ENCODE results near the gene PDHA2.
A peak's percentile ranks its signal among the peaks of the same experiment; 100 is the strongest.

The PDHA2 gene

GRCh38 chr4:95839891-95840290, at the start of gene PDHA2:
Gene PDHA2 (plus strand): TSS chr4:95840093. CDS start chr4:95840151, 58 bp downstream.
- no peak for TF ChIP-seq EZH2 (IDR thresholded peaks at IDR 0.05)
- TF ChIP-seq FOXP2 (optimal IDR thresholded peaks at IDR 0.05; ENCODE audit: control extremely low read depth, extremely low read length, insufficient read depth) = no peak
- TF ChIP-seq POLR2AphosphoS5 (IDR thresholded peaks at IDR 0.05; ENCODE audit: borderline replicate concordance, low read depth, low read length) = no peak
- Histone ChIP-seq H3K36me3 (ENCODE audit: insufficient read depth, low read length) (no peaks in the 10 kb centered on the region), H3K27ac (no peak within 1 kb of the TSS), H3K9ac (ENCODE audit: insufficient read length) (no peak within 1 kb of the TSS), H3K9me3 (ENCODE audit: low read depth, low read length) (no peaks in the 10 kb centered on the region), H3K4me3 (no peak within 1 kb of the TSS)
- no peak for DNase-seq (ENCODE audit: low read depth, low spot score)

GRCh38 chr4:95798003-95798402, 41.9 kb upstream of the PDHA2 start:
- Histone ChIP-seq H3K4me3 (no peak overlapping the region), H3K9ac (ENCODE audit: insufficient read length) (no peak overlapping the region), H3K9me3 (ENCODE audit: low read depth, low read length) (no peaks in the 10 kb centered on the region), H3K27ac (no peak overlapping the region), H3K36me3 (ENCODE audit: insufficient read depth, low read length) (no peaks in the 10 kb centered on the region)
- no peak for DNase-seq (ENCODE audit: low read depth, low spot score)
- TF ChIP-seq POLR2AphosphoS5 (IDR thresholded peaks at IDR 0.05; ENCODE audit: borderline replicate concordance, low read depth, low read length) (no peak), FOXP2 (optimal IDR thresholded peaks at IDR 0.05; ENCODE audit: control extremely low read depth, extremely low read length, insufficient read depth) (no peak), EZH2 (IDR thresholded peaks at IDR 0.05) (no peak)

GRCh38 chr4:95798727-95799126, 41.2 kb upstream of the PDHA2 start:
- TF ChIP-seq EZH2 (IDR thresholded peaks at IDR 0.05) (no peak), FOXP2 (optimal IDR thresholded peaks at IDR 0.05; ENCODE audit: control extremely low read depth, extremely low read length, insufficient read depth) (no peak), POLR2AphosphoS5 (IDR thresholded peaks at IDR 0.05; ENCODE audit: borderline replicate concordance, low read depth, low read length) (no peak)
- Histone ChIP-seq H3K9ac (ENCODE audit: insufficient read length) (no peak overlapping the region), H3K36me3 (ENCODE audit: insufficient read depth, low read length) (no peaks in the 10 kb centered on the region), H3K9me3 (ENCODE audit: low read depth, low read length) (no peaks in the 10 kb centered on the region), H3K27ac (no peak overlapping the region), H3K4me3 (no peak overlapping the region)
- DNase-seq (ENCODE audit: low read depth, low spot score) = no peak

- no peak overlapping the region for H3K4me3 ChIP-seq
- no peak for DNase-seq (ENCODE audit: low read depth, low spot score)
- H3K27ac ChIP-seq = no peak overlapping the region
- no peaks in the 10 kb centered on the region for H3K36me3 ChIP-seq (ENCODE audit: insufficient read depth, low read length)
- TF ChIP-seq FOXP2 (optimal IDR thresholded peaks at IDR 0.05; ENCODE audit: control extremely low read depth, extremely low read length, insufficient read depth) (no peak), EZH2 (IDR thresholded peaks at IDR 0.05) (no peak), POLR2AphosphoS5 (IDR thresholded peaks at IDR 0.05; ENCODE audit: borderline replicate concordance, low read depth, low read length) (no peak)
- no peak overlapping the region for H3K9ac ChIP-seq (ENCODE audit: insufficient read length)
- no peaks in the 10 kb centered on the region for H3K9me3 ChIP-seq (ENCODE audit: low read depth, low read length)
Measured at GRCh38 chr4:95821867-95822266, 18.0 kb upstream of the PDHA2 start.

GRCh38 chr4:95825546-95825945, 14.3 kb upstream of the PDHA2 start:
- Histone ChIP-seq H3K4me3 (peak overlapping the region; percentile 56), H3K9me3 (ENCODE audit: low read depth, low read length) (no peaks in the 10 kb centered on the region), H3K36me3 (ENCODE audit: insufficient read depth, low read length) (no peaks in the 10 kb centered on the region), H3K9ac (ENCODE audit: insufficient read length) (no peak overlapping the region), H3K27ac (no peak overlapping the region; the same call in 1 of the 2 replicates)
- DNase-seq (ENCODE audit: low read depth, low spot score) = peak; percentile 70
- TF ChIP-seq FOXP2 (optimal IDR thresholded peaks at IDR 0.05; ENCODE audit: control extremely low read depth, extremely low read length, insufficient read depth) (no peak), POLR2AphosphoS5 (IDR thresholded peaks at IDR 0.05; ENCODE audit: borderline replicate concordance, low read depth, low read length) (peak; percentile 12; the same call in 1 of the 2 replicates), EZH2 (IDR thresholded peaks at IDR 0.05) (no peak)

- Histone ChIP-seq H3K9ac (ENCODE audit: insufficient read length) (no peak overlapping the region), H3K9me3 (ENCODE audit: low read depth, low read length) (no peaks in the 10 kb centered on the region), H3K4me3 (no peak overlapping the region), H3K27ac (no peak overlapping the region), H3K36me3 (ENCODE audit: insufficient read depth, low read length) (no peaks in the 10 kb centered on the region)
- DNase-seq (ENCODE audit: low read depth, low spot score) = no peak
- no peak for TF ChIP-seq EZH2 (IDR thresholded peaks at IDR 0.05)
- no peak for TF ChIP-seq FOXP2 (optimal IDR thresholded peaks at IDR 0.05; ENCODE audit: control extremely low read depth, extremely low read length, insufficient read depth)
- no peak for TF ChIP-seq POLR2AphosphoS5 (IDR thresholded peaks at IDR 0.05; ENCODE audit: borderline replicate concordance, low read depth, low read length)
Measured at GRCh38 chr4:95830651-95831050, 9.2 kb upstream of the PDHA2 start.

GRCh38 chr4:95831166-95831565, 8.7 kb upstream of the PDHA2 start:
- TF ChIP-seq EZH2 (IDR thresholded peaks at IDR 0.05) (no peak), FOXP2 (optimal IDR thresholded peaks at IDR 0.05; ENCODE audit: control extremely low read depth, extremely low read length, insufficient read depth) (no peak), POLR2AphosphoS5 (IDR thresholded peaks at IDR 0.05; ENCODE audit: borderline replicate concordance, low read depth, low read length) (no peak)
- Histone ChIP-seq H3K36me3 (ENCODE audit: insufficient read depth, low read length) (no peaks in the 10 kb centered on the region), H3K9ac (ENCODE audit: insufficient read length) (no peak overlapping the region), H3K9me3 (ENCODE audit: low read depth, low read length) (no peaks in the 10 kb centered on the region), H3K27ac (no peak overlapping the region), H3K4me3 (no peak overlapping the region)
- DNase-seq (ENCODE audit: low read depth, low spot score) = no peak

GRCh38 chr4:95833711-95834194, 6.1 kb upstream of the PDHA2 start:
- Histone ChIP-seq H3K36me3 (ENCODE audit: insufficient read depth, low read length) (no peaks in the 10 kb centered on the region), H3K9ac (ENCODE audit: insufficient read length) (no peak overlapping the region), H3K27ac (peak overlapping the region; percentile 60; the same call in 1 of the 2 replicates), H3K9me3 (ENCODE audit: low read depth, low read length) (no peaks in the 10 kb centered on the region), H3K4me3 (peak overlapping the region; percentile 53)
- peak; percentile 58 for DNase-seq (ENCODE audit: low read depth, low spot score)
- TF ChIP-seq POLR2AphosphoS5 (IDR thresholded peaks at IDR 0.05; ENCODE audit: borderline replicate concordance, low read depth, low read length) (0 out of 2 replicates have a peak, but pooled peaks have one; percentile 9), FOXP2 (optimal IDR thresholded peaks at IDR 0.05; ENCODE audit: control extremely low read depth, extremely low read length, insufficient read depth) (no peak)

- H3K36me3 ChIP-seq (ENCODE audit: insufficient read depth, low read length) = no peaks in the 10 kb centered on the region
- DNase-seq (ENCODE audit: low read depth, low spot score) = no peak
- no peak overlapping the region for H3K27ac ChIP-seq
- no peaks in the 10 kb centered on the region for H3K9me3 ChIP-seq (ENCODE audit: low read depth, low read length)
- H3K4me3 ChIP-seq = no peak overlapping the region
- H3K9ac ChIP-seq (ENCODE audit: insufficient read length) = no peak overlapping the region
- TF ChIP-seq EZH2 (IDR thresholded peaks at IDR 0.05) (no peak), POLR2AphosphoS5 (IDR thresholded peaks at IDR 0.05; ENCODE audit: borderline replicate concordance, low read depth, low read length) (no peak), FOXP2 (optimal IDR thresholded peaks at IDR 0.05; ENCODE audit: control extremely low read depth, extremely low read length, insufficient read depth) (no peak)
Measured at GRCh38 chr4:95835672-95836071, 4.2 kb upstream of the PDHA2 start.
